Bronchial epithelial cell (primary cell): ENCODE measurements around the gene MR1. TPM values are rescaled to one million over a fixed set of nuclear protein-coding genes. Genes with fewer than 3 reads are reported as not detected.

Source experiments
- DNase-seq: peaks from one replicate; pipeline ENCODE4 v3.0.0-alpha.2; 2010; ENCODE audit warnings: low read depth
- FAIRE-seq: peaks from 2 replicates; lab custom pipeline; 2011; peaks lifted over from hg19 to GRCh38; lab: Jason Lieb, UNC
- H3K27me3 ChIP-seq: 2 replicates; pipeline ENCODE4 v1.5.1; 2011; ENCODE audit warnings: low read length; ENCODE audit not compliant: control insufficient read depth, insufficient read depth
- H3K36me3 ChIP-seq: 2 replicates; pipeline ENCODE4 v1.5.1; 2011; ENCODE audit warnings: low read length; ENCODE audit not compliant: control insufficient read depth, insufficient read depth
- H3K4me3 ChIP-seq: 2 replicates; pipeline ENCODE4 v1.5.1; 2011; ENCODE audit warnings: mild to moderate bottlenecking, low read depth, low read length, control low read depth
- CTCF ChIP-seq: IDR thresholded peaks from 2 replicates; pipeline ENCODE4 v1.5.1; 2011; ENCODE audit warnings: mild to moderate bottlenecking, moderate library complexity, low read length, control low read depth, inconsistent platforms; ENCODE audit not compliant: insufficient read depth, severe bottlenecking
- total RNA-seq: library from RNA; depleted of rRNA; stranded (reverse); fragments of >200 nt; gene quantifications from 2 replicates; pipeline ENCODE4 v1.2.1, GENCODE V29; 2014

Gene MR1
- total RNA-seq, 1 donor from 2014 or later = 14.7 TPM

DNA sequence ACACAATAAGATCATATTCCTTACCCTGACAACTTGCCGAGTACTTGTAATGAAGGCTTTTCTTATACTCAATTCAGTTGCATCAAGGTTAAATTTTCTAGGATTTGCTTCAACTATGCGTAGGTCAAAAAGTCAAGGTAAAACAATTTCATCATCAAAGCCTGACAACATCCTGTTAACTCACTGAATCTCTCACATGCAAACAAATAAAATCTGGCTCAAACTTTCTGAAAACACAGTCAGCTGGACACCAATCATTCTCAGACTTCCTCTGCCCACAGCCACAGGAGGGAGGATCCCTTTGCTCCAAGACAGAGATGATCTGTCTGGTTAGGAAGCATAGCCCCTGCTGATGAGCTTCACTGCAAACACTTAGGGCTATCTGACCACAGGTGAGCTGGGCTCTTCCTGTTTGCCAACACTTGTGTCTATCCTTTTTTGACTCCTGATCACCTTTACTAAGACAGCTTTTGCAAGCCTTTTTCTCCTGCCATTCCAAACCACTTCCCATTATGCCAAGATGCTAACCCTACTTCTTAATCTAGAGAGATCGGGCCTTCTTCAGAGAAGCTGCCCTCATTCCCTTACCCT lies 31.1 kb upstream of the MR1 start:
- DNase-seq (no peak), FAIRE-seq (no peak)
- TF ChIP-seq CTCF = no peak
- Histone ChIP-seq H3K27me3 (no peaks in the 10 kb centered on the region), H3K36me3 (peaks cover 19% of the 10 kb centered on the region), H3K4me3 (no peak overlapping the region)

- Histone ChIP-seq H3K4me3 (no peak overlapping the region), H3K36me3 (peaks cover 4% of the 10 kb centered on the region), H3K27me3 (no peaks in the 10 kb centered on the region)
- FAIRE-seq (no peak), DNase-seq (no peak)
- no peak for TF ChIP-seq CTCF
Observed at GRCh38 chr1:181010789-181011188, 23.0 kb upstream of the MR1 start.

DNA sequence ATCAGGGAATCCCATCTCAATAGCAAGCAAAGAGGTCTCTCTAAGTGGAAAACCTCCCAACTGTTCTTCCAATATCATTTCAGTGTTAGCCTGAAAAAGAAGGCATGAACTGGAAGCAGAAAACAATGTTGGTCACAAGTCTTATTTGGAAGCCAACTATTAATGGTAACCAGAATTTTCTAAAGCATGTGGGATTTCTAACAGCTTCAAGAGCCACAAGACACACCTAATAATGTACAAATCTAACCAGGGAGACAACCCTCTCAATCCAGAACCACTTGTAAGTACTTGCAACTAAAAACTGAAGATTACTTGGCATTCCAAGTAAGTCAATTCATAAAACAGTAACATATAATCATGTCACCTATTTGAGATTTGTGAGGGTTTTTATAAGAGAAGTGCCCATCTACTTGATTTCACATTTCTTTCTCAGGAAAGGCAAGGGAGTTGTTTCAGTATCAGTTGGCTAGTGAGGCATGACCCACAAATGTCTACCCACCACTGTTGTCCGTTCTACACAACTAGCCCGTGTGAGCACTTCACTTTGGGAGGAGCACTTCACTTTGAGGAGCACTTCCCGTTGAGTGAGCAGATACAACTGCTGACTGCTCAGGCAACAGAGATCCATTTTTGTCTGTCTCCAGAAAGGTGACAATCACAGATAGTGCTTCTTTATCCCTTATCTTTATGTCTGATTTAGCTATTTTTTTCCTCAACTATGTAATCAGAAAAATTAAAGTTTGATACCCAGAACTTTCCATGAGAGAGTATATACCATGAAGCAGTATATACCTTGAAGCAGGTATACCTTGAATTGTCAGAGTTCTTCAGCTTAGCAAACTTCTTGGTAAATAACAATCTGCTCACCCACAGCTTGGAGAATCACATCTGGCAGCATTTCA lies 22.2 kb upstream of the MR1 start:
- no peak for FAIRE-seq
- no peak for DNase-seq
- TF ChIP-seq CTCF = no peak
- peaks cover 4% of the 10 kb centered on the region for H3K36me3 ChIP-seq
- H3K27me3 ChIP-seq = no peaks in the 10 kb centered on the region
- no peak overlapping the region for H3K4me3 ChIP-seq

GRCh38 chr1:181012203-181012745 lies 21.5 kb upstream of the MR1 start:
- TF ChIP-seq CTCF = no peak
- FAIRE-seq (no peak), DNase-seq (no peak)
- Histone ChIP-seq H3K27me3 (no peaks in the 10 kb centered on the region), H3K36me3 (peaks cover 4% of the 10 kb centered on the region), H3K4me3 (no peak overlapping the region)

- TF ChIP-seq CTCF = no peak
- no peak for FAIRE-seq
- Histone ChIP-seq H3K4me3 (no peak overlapping the region), H3K36me3 (peaks cover 4% of the 10 kb centered on the region), H3K27me3 (no peaks in the 10 kb centered on the region)
- no peak for DNase-seq
Observed at GRCh38 chr1:181013144-181013543, 20.6 kb upstream of the MR1 start.
